Sigmoid colon (tissue), 4 donors: Measurements from ENCODE around the gene ZNF850.

Experiments
- EP300 ChIP-seq, 4 donors: sonication (generic); formaldehyde crosslinking; IDR thresholded peaks; one replicate each; pipeline ENCODE4 v1.6.1; 2017; ENCODE audit warnings: antibody characterized with exemption in 4 of 4
- POLR2A ChIP-seq, 2 donors: fragments of 450-650 bp; IDR thresholded peaks; one replicate each; pipeline ENCODE4 v1.6.1; 2016; ENCODE audit warnings: antibody characterized with exemption in 2 of 2, mild to moderate bottlenecking in 2 of 2, moderate library complexity in 2 of 2
- TF ChIP-seq, protein P1 (sequence below), 4 experiments: fragments of 450-650 bp in 3 of 4; fragments of 200-600 bp in 1 of 4; IDR thresholded peaks; one replicate each; pipeline ENCODE4 v1.5.1; 2016 to 2019; ENCODE audit warnings: antibody characterized with exemption in 4 of 4, mild to moderate bottlenecking in 3 of 4, moderate library complexity in 2 of 4

DNA sequence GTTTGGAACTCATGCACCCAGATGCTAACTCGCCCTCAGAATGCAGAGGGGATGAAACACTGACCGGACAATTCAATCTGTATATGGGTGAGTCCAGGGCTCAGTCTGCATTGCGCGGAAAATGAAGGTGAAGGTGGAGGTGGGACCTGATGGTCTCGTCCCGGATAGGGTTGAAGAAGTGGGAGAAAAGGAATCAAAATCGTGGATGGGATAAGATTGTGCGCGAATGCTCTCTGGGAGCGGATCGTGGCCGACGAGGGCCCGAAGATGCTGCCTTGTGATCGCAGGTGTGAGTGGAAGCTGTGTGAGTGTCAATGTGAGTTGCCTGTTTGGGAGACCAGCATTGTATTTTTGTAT is 594 bp upstream of the ZNF850 start:
- TF ChIP-seq, protein P1, sequence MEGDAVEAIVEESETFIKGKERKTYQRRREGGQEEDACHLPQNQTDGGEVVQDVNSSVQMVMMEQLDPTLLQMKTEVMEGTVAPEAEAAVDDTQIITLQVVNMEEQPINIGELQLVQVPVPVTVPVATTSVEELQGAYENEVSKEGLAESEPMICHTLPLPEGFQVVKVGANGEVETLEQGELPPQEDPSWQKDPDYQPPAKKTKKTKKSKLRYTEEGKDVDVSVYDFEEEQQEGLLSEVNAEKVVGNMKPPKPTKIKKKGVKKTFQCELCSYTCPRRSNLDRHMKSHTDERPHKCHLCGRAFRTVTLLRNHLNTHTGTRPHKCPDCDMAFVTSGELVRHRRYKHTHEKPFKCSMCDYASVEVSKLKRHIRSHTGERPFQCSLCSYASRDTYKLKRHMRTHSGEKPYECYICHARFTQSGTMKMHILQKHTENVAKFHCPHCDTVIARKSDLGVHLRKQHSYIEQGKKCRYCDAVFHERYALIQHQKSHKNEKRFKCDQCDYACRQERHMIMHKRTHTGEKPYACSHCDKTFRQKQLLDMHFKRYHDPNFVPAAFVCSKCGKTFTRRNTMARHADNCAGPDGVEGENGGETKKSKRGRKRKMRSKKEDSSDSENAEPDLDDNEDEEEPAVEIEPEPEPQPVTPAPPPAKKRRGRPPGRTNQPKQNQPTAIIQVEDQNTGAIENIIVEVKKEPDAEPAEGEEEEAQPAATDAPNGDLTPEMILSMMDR (IDR thresholded peaks at IDR 0.05) = no peak
- TF ChIP-seq POLR2A (IDR thresholded peaks at IDR 0.05) (no peak), EP300 (IDR thresholded peaks at IDR 0.05) (no peak)
